Measurements from ENCODE around the gene ZC3H7A.

ZC3H7A gene

DNA sequence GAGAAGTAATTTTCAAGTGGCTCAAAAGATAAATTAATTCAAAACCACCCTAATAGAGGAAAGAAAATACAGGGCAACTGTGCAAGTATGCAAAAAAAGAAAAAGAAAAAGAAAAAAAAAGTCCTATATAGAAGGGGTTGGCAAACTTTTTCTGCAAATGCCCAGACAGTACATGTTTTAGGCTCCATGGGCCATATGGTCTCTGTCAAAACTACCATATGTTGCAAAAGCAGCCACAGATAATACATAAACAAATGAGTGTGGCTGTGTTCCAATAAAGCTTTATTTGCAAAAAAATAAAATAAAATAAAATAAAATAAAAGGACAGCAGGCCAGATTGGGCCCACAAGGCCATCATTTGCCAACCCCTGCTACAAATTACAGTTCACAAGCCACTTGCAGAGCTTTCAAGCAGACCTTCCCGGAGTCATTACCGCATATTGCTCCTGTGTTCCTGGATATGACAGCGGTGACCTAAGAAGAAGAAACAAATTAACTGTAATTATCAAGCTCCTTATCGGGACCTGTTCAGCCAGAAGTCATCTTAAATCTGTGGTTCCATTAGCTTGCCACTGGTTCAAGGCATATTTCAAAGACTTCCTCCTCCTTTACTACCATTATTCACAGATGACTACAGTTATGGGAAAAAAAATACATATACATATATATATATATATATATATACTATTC lies 15.9 kb downstream of the ZC3H7A start:
- DNase-seq, result no peak

DNA sequence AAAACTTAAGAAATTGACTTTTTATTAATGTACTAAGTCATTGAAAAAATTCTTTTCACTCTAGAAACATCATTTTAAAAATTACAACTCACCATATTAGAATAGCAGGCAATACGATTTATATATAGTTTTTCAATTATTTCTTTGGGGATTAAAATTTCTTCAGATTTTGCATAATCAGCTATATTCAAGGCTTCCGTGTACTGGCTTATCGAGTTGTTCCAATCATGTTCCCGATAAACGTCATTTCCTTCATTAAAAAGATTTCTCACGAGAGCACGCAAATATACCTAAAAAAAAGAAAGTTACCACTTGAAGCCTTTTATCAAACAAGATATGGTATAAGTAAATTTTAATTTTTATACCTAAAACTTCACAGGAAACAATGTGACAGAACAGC lies 18.0 kb downstream of the ZC3H7A start:
- DNase-seq, result no peak

DNA sequence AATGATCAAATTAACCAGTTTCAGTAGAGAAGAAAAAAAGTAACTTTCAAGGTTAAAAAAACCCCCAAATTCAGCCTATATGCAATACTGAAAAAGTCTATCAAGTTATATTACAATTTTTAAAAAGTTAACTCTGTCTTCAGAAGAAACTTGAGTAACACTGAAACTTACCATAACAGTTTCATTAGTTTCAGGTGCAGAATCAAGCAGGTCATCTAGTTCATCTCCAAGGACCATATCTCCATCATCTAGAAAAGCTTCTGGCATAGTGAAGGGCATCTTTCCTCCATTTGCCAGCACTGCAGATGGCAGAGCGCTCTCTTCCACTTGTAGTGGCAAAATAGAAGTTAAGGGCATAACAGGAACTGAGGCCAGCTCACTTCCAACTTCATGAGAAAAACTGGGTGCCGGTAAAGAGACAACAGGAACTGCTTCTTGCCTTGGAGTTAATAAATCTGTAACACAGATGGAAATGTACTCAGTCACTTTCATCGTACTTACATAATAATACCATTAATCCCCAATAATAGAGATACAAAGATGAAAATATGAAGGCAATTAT lies 22.9 kb downstream of the ZC3H7A start:
- DNase-seq, result peak in 1 of 58 donors; percentile 3

DNA sequence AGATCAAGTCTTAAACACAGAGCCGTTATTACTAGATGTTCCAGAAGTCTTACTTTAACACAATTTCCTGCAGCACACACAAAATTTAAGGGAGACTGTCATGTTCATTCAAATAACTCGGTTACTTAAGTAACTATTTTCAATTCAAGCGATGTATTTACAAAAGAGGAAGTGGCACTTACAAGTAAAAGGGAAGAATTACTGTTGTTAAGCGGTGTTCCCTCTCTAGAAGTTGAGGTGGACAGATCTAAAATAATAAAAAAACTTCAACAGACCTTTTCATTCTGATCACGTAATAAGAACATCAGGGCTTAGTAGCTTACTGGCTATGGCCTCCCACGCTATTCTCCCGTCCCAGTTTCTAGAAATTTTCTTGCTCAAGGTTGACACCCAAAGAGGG lies 28.2 kb downstream of the ZC3H7A start:
- DNase-seq, result no peak

DNA sequence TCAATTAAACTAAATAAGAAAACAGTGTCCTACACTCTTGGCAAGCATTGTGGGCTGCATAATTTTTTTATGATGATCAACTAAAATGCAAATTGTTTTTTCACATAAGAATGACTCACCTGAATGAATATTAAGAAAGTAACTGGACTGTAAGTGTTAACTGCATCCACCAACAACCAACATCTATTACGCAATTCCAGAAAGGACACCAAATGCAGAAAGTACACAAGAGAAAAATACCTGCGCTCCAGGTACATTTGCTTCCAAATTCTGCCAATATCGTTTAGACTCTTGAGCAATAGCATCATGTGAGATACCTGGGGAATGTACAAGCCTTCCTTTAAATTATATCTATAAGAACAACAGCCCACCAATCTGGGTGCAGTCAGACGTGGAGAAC lies 34.6 kb downstream of the ZC3H7A start:
- DNase-seq, result no peak

DNA sequence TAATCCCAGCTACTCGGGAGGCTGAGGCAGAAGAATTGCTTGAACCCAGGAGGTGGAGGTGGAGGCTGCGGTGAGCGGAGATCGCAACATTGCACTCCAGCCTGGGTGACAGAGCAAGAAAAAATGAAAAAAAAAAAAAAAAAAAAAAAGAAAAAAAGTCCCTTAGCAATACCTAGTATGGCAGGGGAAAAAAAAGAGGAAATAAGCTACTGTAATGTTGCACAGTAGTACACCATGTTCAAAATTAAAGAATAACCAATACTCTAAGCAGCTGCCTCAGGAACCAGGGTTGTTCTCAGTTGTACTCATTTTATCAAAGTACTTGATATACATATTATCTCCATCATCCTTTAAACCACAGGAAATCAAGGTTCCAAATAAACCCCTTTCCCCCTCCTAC lies 37.1 kb downstream of the ZC3H7A start:
- DNase-seq, result no peak

DNA sequence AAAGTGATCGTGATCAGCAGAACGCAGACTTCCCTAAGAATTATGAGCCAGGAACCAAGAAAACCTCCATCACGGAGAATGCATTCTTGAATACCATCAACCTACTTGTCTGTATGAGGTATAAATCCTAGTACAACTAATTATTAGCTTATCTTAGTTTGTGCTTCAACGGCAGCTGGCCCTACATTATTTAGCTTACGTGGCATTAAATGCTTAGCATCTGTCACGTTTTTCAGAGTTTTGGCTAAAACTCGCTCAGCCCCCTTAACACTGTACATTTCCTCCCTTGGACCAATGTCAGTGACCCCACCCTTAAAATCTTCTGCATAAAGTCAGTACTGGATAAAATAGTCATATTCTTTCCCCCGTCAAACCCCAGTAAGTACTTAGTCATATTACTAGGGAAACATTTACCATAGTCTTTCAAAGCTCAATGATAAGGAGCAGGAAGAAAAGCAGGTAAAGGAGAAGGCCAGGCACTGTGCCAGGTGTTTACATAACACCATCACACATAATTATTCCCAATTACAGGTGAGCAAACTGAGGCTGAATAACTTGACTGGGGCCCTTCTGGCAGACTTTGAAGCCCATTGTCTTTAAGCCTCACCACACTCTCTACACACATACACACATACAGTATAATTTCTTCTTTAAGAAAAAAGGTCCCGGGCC lies 37.8 kb downstream of the ZC3H7A start:
- no peak for DNase-seq

DNA sequence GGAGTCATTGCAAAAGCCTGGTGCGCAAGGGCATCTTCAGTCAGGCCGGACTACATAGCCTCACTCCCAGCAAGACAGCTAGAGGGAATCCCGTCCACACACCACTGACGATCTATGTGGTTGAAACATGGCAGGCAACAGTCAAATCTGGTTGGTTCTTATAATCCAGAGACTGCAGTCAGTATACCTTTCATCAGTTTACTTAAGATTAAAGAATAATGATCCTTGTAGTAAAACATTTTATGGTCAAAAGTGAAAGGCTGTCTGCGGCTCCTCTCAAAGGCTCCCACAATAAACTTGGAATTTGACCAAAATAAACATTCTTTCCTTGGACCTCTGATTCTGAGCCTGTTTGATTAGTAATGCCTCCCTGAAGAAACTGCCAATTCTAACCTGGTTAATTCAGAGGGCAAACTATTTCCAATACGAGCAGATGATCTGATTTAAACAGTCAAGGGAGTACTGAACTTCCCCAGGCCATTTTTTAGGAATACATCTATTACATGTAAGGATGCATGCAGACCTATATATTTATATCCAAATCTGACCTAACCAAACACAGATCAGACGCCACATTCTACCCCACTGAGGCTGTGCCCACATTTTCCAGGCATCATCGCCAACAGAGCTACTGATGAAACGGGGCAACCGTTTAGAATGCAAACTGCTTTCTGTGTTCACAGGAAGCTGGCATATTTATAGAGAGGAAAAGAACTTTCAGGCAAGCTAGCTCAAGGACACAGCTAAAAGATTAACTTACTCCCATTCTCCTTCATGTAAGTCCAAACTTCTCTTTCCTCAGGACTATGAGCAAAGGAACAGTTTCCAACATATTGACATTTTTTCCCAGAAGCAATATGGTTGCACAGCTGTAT lies 39.1 kb downstream of the ZC3H7A start:
- peak in 1 of 58 donors; percentile 12 for DNase-seq

DNA sequence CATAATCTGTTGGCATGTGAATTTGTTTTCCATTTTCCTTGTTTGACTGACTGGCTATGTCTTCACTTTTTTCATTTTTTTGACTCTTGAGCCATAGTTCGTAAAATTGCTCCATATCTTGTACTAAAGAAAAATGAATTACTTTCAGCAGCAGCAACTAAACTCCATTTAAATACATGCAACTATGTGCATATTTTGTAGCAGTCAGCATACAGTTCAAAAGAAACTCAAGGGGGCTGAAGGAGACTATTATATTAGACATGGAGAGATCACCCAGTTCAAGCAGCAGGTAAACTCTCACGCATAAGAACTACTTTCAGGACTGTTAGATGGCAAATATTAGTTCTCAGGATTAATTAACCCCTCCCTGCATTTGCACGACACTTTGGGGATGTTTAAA lies 40.8 kb downstream of the ZC3H7A start:
- no peak for DNase-seq

DNA sequence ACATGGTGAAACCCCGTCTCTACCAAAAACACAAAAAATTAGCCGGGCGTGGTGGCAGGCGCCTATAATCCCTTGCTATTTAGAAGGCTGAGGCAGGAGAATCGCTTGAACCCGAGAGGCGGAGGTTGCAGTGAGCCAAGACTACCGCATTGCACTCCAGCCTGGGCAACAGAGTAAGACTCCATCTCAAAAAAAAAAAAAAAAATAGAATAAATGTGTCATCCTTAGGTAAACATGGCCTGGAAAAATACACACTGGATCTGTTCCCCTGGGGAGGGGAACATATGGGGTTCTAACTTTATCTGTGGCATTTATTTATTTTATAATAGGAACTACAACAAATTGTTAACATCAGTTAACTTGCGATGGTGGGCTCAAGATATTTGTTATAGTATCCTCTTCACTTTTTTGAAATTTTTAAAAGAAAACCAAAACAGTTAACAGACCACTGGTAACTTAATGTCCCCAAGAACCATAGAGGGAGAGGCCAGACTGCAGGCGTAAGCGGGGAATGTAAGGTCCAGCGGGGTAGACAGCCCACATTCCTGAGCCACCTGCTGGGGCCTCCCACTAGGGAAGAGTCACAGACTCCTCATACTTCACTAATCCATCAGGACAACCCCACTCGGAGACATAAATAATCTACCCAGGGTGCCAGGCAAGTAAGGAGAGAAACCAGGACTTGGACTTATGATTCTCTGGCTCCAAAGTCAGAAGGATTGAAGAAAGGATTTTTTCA lies 41.9 kb downstream of the ZC3H7A start:
- DNase-seq, result no peak

DNA sequence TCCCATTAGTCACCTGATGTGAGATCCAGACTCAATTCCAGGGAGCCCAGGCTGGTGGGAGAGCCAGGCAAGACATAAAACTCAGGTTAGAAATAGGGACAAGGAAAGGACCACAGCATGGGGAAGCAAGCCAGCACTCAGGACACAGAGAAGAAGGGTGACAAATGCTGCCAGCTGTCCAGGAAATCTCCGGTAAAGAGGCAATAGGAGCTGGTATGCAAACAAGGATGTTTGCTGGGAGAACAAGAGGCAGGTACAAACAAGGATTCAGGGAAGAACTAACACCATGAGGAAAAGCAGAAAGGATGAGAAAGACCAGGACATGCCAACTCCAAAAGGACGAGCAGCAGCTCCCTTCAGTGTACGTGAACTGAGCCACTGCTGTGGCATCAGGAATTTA lies 44.2 kb downstream of the ZC3H7A start:
- DNase-seq, result no peak

DNA sequence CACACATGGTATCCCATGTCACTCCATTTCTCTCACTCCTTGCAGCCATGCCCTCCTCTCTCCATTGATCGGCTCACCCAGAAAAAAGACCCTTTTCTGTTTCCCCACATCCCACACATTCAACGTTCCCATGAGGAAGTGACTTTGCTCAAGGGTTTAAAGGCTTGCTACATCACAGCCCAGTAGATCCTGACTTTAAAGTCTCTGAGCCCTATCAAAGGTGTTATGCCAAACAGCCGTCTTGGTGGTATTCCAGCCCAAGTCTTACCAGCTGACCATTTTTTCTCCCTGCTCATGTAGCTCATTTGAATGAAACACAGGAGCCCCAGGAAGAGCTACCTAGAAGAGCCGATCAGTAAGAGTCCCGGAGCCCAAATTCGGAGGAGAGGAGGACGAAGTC lies 47.0 kb downstream of the ZC3H7A start:
- no peak for DNase-seq

DNA sequence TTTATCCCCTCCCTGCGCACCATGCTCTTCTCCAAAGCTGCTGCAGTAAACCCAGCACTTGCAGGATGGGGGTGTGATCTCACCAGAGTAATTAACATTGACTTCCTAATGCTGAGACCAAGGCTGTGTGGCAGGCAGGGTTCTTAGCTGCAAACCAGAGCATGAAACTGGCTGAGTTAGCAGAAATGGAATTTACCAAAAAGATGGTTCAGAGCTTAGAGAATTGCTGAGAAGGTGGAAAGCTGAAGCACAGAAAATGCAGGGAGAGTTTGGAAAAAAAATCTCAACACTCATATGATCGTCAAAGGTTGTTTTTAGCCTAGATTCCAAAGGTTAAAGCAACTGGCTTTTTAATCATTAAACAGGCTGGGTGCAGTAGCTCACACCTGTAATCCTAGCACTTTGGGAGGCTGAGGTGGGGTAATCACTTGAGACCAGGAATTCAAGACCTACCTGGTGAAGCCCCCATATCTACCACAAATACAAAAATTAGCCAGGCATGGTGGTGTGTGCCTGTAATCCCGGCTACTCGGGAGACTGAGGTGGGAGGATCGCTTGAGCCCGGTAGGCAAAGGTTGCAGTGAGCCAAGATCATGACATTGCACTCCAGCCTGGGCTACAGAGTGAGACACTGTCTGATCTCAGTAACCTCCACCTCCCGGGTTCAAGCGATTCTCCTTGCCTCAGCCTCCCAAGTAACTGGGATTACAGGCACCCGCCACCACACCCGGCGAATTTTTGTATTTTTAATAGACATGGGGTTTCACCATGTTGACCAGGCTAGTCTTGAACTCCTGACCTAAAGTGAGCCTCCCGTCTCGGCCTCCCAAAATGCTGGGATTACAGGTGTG lies 48.4 kb downstream of the ZC3H7A start:
- no peak for DNase-seq

DNA sequence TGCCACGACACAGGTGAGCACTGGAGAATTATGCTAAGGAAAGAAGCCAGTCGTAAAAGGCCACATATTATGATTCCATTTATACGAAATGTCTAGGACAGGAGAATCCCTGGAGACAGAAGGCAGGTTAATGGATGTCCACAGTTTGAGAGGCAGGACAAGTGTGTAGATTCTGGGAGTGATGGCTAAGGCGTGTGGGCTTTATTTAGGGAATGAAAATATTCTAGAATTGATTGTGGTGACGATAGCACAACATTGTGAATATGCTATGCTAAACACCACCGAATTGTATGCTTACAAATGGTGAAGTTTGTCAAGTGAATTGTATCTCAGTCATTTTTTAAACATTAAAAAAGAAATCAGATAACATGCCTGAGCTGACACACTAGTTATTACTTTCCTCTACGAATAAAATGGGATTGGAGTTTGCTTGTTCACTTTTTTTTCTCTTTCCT lies 49.1 kb downstream of the ZC3H7A start:
- no peak for DNase-seq

DNA sequence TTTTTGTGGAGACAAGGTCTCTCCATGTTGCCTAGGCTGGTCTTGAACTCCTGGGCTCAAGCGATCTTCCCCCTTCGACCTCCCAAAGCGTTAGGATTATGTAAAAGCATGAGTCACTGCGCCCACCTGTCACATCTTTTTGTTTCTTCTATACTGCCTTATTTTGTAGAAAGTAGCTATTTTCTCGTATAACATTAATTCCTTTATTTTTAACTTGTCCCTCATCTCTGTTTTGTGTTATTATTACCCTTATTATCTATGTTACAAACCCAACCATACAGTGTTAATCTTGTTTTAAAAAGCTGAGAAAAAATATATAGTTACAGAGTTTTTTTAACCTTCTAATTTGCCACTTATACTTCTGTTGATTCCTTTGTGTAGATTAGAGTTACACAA lies 53.0 kb downstream of the ZC3H7A start:
- no peak for DNase-seq

DNA sequence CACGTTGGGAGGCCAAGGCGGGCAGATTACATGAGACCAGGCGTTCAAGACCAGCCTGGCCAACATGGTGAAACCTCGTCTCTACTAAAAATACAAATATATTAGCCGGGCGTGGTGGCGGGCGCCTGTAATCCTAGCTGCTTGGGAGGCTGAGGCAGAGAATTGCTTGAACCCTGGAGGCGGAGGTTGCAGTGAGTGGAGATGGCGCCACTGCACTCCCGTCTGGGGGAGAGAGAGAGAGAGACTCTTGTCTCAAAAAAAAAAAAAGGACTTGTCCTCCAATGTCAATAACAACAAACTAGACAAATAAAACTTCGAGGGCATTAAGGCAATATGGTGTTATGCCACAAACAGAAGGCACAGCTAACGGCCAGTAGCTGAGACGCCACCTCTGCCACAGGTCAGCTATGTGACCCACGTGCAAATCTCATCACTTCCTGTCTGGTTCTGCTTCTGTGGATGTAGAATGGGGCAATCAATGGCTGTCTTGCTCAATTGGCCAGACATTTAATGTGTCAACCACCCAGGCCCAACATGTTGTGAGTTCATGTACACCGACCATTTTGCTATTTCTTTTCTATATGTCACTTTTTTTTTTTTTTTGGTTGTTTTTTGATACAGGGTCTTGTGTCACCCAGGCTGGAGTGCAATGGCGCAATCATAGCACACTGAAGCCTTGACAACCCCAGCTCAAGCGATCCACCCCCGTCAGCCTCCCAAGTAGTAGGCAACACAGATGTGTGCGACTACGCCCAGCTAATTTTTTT lies 53.6 kb downstream of the ZC3H7A start:
- DNase-seq, result peak in 6 of 58 donors; percentile 3 to 27 (median 15)

DNA sequence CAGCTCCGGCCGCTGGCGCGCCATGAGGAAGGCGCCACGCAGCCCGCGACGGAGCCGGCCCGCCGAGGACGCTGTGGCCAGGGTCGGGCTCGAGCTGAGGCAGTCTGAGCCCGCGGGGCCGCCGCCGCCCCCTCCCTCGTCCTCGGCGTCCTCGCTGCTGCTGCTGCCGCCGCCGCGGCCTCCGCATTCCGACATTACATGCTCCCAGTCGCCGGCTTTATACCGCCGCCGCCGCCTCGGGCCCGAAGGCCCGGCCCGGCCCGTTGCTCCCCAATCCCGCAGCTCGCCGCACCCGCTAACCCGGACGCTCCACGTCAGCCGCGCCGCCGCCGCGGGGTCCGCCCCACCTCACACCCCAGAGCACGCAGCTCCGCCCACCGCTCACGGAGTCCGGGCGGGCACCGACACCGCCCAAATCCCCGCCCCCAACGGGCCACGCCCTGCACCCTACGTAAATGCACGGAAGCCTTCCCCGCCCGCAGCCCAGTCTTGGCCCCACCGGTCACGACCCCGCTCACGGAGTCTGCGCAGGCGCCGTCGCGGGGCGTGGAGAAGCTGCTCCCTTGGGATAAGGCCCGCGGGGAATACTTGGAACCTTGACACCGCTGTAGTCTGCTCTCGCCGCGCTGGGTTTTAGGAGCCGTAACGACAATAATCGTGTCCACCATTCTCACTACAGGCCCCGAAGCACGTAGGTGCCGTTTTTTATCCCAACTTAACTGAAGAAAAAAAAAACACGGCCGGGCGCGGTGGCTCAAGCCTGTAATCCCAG lies 54.3 kb downstream of the ZC3H7A start, which contains the start of gene TXNDC11:
TXNDC11 (minus strand) TSS at position 322 of the 772 bp plus-strand sequence; CDS start at position 195, 127 bp downstream.
- DNase-seq, result peak; percentile 89 to 100 (median 98)

DNA sequence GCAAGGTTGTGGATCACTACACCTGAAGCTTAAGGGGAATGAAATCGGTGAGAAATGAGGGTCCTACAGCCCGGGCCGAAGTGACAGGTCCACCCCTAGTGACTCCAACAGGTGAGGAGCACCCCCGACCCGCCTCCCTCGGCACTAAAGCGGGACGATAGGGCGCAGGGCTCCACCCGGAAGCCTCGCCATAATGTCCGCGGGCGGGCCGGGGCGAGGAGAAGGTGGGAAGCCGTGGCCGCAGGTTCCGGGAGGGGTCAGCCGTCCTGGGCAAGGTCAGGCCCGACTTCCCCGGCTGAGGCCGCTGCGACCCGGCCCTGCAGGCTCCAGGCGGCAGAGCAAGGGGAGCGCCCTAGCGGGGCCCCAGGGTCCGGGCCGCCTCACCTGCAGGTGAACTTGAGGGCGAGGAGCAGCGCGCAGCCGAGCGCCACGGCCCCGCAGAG lies 54.9 kb downstream of the ZC3H7A start:
- peak in 15 of 58 donors; percentile 23 to 67 (median 40) for DNase-seq

Data from anterior cingulate cortex (tissue), 58 donors.